ENCODE measurements around the gene LRP1B.
"Not testable (repeated sequence)": the region's sequence is repeated elsewhere in the genome, so short reads cannot be mapped to it uniquely, and the experiment has no call there.

LRP1B gene

GRCh38 chr2:140355511-140356090, 1775.2 kb downstream of the LRP1B start:
- no peak for DNase-seq

- DNase-seq, result no peak
Measured at GRCh38 chr2:140354544-140354943, 1776.3 kb downstream of the LRP1B start.

DNA sequence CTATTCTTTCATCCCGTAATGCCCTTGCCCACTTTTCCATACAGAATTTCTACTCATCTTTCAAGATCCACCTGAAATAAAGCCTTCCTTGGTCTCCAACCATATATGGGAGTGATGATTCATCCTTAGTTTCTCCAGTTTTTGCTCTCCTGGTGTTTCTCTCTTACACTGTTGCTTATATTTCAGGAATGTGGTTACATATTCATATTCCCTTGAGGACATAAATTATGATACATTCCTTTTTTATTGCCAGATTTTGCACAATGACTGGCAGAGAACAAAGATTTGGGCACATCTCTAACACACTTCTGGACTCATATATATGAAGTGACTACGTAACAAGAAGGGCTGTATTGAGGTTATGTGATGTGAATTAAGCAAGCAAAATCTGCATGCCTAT, 1777.3 kb downstream of the LRP1B start:
- no peak for DNase-seq

DNA sequence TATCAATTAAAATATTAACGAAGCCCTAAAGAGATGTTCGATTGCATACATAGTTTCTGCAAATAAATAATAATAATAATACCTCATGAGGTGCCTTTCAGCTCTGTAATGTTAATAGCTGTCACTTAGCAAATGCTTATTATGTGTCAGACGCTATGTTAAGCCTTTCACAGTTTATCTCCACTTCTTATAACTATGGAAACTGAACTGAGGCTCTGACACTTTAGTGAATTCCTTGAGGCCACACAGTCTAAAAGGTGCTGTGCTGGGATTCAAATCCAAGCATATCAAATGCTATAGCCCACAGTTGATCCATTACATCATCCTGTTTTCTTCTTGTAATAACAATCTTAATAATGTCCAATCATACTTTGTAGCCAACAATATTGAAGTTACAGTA, 1779.1 kb downstream of the LRP1B start:
- DNase-seq, result no peak

- DNase-seq, result no peak
Measured at GRCh38 chr2:140349695-140350094, 1781.1 kb downstream of the LRP1B start.

- no peak for DNase-seq
Measured at GRCh38 chr2:140348826-140349225, 1782.0 kb downstream of the LRP1B start.

DNA sequence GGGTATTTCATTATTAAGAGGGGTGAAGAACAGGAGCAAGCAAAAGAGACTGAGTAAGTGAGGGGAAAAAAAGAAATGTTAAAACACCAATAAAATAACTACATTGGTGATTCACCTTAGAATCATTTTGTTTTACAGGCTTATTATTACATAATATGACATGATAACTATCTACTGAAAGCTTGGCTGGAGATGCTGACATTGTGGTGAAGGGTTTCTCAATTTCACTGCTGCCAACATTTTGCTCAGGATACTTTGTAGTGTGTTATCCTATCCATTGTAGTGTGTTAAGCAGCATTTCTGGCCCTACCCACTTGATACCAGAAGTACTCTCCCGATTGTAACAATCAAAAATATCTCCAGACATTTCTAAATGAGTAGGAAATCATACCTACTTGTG, 1786.0 kb downstream of the LRP1B start:
- DNase-seq, result no peak

DNA sequence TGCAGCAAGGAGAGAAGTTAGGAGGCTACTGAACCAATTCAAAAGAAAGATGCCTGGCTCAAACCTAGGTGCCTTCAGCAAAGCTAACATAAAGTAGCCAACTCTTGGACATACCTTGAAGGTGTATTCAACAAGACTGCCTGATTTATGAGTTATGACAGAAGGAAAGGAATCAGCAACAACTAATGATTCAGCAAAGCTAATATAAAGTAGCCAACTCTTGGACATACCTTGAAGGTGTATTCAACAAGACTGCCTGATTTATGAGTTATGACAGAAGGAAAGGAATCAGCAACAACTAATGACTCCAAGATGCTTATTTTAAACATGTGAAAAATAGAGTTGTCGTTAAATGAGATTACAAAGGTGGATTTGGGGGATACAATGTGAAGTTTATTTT, 1786.5 kb downstream of the LRP1B start:
- DNase-seq, result not testable (repeated sequence)

- DNase-seq, result no peak
Measured at GRCh38 chr2:140338795-140339194, 1792.0 kb downstream of the LRP1B start.

DNA sequence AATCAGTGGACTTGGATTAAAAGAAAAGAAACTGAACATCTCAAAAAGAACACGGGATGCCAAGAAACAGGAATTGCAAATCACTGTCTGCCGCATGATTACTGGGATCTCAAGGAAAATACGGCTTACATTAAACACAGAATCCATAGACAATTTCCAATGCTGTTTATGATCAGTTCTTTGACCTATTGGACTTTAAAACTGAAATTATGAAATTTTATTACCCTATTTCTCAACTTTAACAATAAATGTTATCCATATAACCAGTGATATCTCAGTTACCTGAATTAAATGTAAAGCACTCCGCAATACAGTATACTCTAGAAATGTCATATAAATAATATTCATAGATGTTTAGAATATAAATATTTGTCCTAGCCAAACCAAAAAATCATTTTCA, 1793.8 kb downstream of the LRP1B start:
- no peak for DNase-seq

GRCh38 chr2:140316345-140316744, 1814.5 kb downstream of the LRP1B start:
- DNase-seq, result no peak

DNA sequence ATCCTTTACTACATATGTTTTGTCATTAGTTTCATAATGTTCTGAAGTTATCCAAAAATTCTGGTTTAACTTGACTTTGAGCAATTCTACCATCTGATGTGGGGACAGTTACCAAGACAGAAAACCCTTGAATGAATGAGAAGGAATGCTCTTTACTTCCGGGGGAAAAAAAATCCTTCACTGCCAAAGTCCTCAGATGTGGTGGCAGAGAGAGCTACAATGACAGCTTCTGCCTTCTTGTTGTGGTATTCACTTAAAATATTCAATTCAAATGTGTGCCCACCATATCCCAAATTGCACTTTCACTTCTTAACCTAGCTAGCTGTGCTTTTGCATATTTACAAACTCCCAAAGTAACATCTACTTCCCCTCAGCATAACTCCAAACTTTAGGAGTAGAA, 1818.9 kb downstream of the LRP1B start:
- DNase-seq, result no peak

DNA sequence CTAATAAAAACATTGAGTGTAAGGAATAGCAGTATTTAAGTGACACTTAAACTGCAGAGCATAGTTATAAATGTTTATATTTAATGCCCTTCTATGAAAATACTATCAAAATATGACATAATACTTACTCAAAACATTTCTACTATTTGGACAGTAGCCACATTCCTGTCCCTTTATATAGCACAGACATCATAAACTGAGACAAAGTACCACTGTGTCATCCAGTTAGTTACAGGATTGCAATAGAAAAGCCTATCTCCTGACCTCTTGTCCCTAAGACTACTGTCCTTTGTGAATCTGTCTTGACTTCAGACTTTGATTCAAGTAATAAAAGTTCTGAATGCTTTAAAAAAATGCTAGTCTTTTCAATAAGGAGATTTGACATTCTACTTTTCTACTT, 1822.1 kb downstream of the LRP1B start:
- DNase-seq, result no peak

DNA sequence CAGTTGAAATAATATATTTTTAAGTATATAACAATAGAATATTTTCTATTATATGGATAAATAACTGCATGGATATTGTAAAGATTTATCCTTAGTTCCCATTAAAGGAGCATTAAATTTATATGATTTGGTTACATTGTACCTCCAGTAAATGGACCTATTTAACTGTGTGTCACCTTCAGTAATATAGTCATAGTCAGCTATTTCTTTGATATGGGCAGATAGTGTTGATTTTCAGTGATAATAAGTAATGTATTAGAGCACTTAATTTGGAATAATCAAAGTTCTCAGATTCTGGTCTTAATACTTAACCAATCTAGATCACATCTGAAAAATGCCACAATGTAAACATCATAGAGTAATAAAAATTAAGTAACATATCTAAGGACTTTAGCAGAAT, 1823.3 kb downstream of the LRP1B start:
- DNase-seq, result no peak

GRCh38 chr2:140295767-140296166, 1835.0 kb downstream of the LRP1B start:
- no peak for DNase-seq

GRCh38 chr2:140288726-140289125, 1842.1 kb downstream of the LRP1B start:
- DNase-seq, result no peak

DNA sequence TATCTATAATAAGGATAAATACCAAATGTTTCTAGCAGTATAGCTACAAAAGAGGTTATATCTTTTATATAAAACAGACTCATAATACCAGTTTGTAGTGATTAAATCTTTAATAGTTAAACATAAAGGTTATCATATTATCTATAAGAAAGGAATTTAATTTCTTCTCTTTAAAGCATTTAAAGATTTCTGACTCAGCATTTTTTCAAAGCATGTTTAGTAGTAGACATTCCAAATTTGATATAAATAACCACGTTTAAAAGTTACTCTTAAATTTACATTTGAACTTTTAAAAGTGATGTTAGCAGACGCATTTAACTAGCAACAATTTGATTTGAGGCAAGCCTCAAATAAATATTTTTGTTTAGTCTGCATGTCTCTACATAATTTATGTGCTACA, 1842.6 kb downstream of the LRP1B start:
- DNase-seq, result no peak

DNA sequence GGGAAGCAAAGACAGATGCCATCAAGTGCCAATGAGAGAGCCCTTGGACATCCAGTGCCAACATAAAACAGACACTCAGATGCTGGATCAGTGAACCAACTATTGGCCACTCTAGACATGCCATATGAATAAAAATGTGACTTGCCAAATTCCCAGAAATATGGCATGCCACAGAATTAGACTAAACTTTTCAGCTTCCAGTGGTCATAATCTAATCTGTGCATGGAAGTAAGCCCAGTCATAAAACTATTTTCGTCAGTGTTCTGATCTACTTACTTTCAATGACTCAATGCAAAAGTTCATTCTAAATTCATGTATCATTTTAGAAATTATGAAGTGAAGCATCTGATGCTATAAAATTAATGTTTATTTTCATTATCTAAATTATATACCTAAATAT, 1844.4 kb downstream of the LRP1B start:
- DNase-seq, result no peak

- not testable (repeated sequence) for DNase-seq
Measured at GRCh38 chr2:140277344-140277743, 1853.5 kb downstream of the LRP1B start.

- DNase-seq, result no peak
Measured at GRCh38 chr2:140276661-140277060, 1854.2 kb downstream of the LRP1B start.

DNA sequence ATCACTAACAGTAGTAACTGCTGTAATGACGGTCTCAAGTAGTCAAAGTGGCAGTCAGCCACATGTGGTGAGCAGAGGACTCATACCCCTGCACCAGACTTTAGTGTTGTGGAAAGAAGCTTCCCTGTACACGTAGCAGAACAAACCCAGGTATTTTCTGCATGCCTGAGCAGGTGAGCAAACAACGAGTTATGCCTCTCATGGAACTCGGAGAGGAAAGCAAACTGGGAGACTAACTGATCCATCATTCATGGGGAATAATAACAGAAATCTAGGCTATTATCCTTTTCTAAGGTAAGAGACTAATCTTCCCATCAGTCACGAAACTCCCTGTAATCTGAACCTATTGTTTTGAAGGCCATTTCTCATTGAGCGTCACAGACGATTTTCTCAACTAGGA, 1855.4 kb downstream of the LRP1B start:
- no peak for DNase-seq

GRCh38 chr2:140274891-140275290, 1855.9 kb downstream of the LRP1B start:
- DNase-seq, result no peak

DNA sequence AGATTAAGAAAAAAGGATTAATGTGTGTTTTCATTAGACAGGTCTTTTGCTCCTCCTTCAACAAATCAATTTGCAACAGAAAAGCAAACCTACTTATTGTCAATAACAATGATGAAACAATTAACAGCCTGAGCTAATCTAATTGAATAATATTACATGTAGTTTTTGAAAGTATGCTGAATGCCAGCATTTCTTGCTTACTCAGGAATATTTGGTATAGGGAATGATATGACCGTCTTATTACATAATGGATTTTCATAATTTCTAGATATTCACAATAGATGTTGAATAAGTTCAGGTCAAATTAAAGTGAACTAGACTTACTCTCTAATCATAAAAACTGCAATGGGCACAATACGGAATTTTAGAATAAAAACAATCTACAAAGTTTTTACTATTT, 1856.9 kb downstream of the LRP1B start:
- DNase-seq, result no peak

DNA sequence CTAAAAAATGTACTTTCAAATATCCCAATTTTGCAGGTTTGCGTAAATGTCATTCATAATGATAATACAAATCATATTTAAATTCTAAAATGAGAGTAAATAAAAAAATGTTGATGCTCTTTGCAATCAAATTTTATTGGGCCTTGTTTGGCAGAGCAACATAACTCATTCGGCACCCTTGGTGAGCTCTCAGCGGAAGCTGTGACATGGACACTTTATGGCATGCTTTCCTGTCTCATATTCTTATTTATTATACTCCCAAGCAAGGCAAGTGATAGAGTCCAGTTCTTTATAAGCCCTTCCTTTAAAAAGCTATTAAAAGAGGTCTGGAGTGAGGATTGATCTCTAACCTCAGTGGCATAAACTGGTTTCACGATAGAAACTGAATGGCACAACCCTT, 1857.4 kb downstream of the LRP1B start:
- DNase-seq, result no peak

GRCh38 chr2:140270224-140270623, 1860.6 kb downstream of the LRP1B start:
- no peak for DNase-seq

DNA sequence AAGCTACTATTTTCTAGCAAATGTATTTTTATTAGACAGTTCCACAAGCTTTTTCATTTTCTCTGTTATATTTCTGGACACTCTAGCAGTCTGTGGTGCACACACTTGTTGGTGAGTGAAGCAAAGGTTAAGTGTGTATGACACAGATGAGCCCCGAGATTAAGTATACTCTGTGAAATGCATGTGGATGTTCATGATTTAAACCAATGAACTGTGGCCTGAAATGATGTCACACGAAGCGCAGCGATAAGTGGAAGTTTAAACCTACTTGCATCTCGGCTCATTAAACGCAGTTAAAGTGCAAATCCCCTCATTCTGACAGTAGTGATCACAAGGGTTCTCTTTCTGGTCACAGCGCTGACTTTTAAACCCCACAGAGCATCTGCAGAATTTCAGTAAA, 1861.8 kb downstream of the LRP1B start:
- no peak for DNase-seq

Measured in NCI-H2029 treated with DMSO at 0.1 percent for 48 hours (cell line).